H1 (cell line): ENCODE results near the gene PBX2. TPM values are rescaled to one million over a fixed set of nuclear protein-coding genes. Genes with fewer than 3 reads are reported as not detected.

ENCODE experiments used
- JUND ChIP-seq: IDR thresholded peaks from 2 replicates; pipeline ENCODE4 v1.6.1; 2011; ENCODE audit warnings: mild to moderate bottlenecking, improper control_type of control experiment, low read length
- KDM4A ChIP-seq: IDR thresholded peaks from one replicate; pipeline ENCODE4 v1.7.1; 2012; ENCODE audit warnings: low read depth, mild to moderate bottlenecking, moderate library complexity, low read length, inconsistent platforms; ENCODE audit not compliant: severe bottlenecking
- POLR2AphosphoS5 ChIP-seq: IDR thresholded peaks from 2 replicates; pipeline ENCODE4 v1.6.1; 2011; ENCODE audit warnings: low read depth, low read length
- SAP30 ChIP-seq: fragments of 300-600 bp; sonication (generic); IDR thresholded peaks from 2 replicates; pipeline ENCODE4 v1.7.1; 2012; ENCODE audit warnings: low read length, moderate library complexity, mild to moderate bottlenecking, inconsistent platforms; ENCODE audit not compliant: insufficient read depth, insufficient replicate concordance
- SIRT6 ChIP-seq: IDR thresholded peaks from one replicate; pipeline ENCODE4 v1.7.1; 2012; ENCODE audit warnings: low read length, inconsistent platforms
- polyA plus RNA-seq, 7 experiments: library from polyadenylated mRNA; depleted of rRNA in 3 of 7; stranded (reverse) in 5 of 7; unstranded in 2 of 7; fragments of >200 nt in 5 of 7; fragments of 200-250 nt in 2 of 7; gene quantifications; 1 replicate in 5 of 7; 2 replicates in 1 of 7; 4 replicates in 1 of 7; pipeline versions ENCODE4 v1.2.1 to v1.2.3, GENCODE V29; 2011 to 2013; ENCODE audit warnings: missing spikeins in 2 of 7, mixed read lengths in 2 of 7
- total RNA-seq: library from RNA; stranded (reverse); fragmentation: NEBNext Ultra II Directional; extraction: Animal tissue kit (Norgen Biotek cat#: 25700); gene quantifications from 2 replicates; pipeline ENCODE4 v1.2.1, GENCODE V29; 2021

The PBX2 gene
- total and polyA plus RNA-seq, 2 of the 8 experiments (the other 6 are each of a cell fraction or from before 2014, with no cell fraction given), result 102 to 130 TPM

GRCh38 chr6:32190911-32191677, 1.1 kb upstream of the PBX2 start (continued):
- no peak for TF ChIP-seq SAP30
- TF ChIP-seq SIRT6, result no peak
- TF ChIP-seq KDM4A, result no peak
- TF ChIP-seq JUND, result no peak
- no peak for TF ChIP-seq POLR2AphosphoS5
